Measurements from ENCODE around the gene SERPINE1.
A peak's percentile ranks its signal among the peaks of the same experiment; 100 is the strongest.
"Not testable (repeated sequence)": the region's sequence is repeated elsewhere in the genome, so short reads cannot be mapped to it uniquely, and the experiment has no call there.

Gene SERPINE1

DNA sequence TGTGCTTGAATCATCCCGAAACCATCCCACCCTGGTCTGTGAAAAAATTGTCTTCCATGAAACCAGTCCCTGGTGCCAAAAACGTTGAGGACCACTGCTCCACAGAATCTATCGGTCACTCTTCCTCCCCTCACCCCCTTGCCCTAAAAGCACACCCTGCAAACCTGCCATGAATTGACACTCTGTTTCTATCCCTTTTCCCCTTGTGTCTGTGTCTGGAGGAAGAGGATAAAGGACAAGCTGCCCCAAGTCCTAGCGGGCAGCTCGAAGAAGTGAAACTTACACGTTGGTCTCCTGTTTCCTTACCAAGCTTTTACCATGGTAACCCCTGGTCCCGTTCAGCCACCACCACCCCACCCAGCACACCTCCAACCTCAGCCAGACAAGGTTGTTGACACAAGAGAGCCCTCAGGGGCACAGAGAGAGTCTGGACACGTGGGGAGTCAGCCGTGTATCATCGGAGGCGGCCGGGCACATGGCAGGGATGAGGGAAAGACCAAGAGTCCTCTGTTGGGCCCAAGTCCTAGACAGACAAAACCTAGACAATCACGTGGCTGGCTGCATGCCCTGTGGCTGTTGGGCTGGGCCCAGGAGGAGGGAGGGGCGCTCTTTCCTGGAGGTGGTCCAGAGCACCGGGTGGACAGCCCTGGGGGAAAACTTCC, 784 bp upstream of the SERPINE1 start:
- no peak for DNase-seq

DNA sequence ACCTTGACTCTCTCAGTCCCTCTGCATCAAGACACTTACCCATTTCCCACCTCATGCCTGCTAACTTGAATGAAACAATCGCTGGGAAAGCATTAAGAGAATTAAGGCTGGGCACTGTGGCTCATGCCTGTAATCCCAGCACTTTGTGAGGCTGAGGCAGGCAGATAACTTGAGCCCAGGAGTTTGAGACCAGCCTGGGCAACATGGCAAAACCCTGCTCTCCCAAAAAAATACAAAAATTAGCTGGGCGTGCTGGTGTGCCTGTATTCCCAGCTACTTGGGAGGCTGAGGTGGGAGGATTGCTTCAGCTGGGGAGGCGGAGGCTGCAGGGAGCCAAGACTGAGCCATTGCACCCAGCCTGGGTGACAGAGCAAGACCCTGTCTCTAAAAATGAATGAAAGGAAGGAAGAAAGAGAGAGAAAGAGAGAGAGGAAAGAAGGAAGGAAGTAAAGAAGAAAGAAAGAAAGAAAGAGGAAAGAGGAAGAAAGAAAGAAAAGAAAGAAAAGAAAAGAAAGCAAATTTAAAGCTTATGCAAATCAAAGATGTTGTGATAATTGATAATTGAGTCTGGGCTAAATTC, 646 bp downstream of the SERPINE1 start:
- no peak for DNase-seq

DNA sequence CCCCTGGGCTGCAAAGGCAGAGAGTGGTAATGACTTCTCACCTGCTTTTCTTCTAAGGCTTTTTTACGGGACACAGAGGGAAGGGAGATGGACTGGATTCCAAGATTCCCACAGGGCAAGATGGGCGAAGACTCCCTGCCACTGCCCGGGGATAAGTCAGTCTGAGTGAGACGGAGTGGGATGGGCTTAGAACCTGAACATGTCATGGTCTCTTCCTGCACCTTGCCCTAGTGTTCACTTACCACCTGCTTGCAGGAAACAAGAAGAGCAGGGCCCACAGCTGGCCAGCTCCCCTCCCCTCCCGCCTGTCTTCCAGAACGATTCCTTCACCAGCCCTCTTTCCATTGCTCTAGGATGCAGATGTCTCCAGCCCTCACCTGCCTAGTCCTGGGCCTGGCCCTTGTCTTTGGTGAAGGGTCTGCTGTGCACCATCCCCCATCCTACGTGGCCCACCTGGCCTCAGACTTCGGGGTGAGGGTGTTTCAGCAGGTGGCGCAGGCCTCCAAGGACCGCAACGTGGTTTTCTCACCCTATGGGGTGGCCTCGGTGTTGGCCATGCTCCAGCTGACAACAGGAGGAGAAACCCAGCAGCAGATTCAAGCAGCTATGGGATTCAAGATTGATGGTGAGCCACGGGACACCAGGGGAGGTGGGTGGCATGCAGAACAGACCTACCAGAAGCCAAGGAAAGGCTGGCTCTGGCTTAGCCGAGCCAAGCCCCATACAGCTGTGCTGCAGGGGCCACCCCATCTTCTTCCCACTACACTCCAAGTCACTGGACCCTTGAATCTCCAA, 1.3 kb downstream of the SERPINE1 start:
- DNase-seq = no peak

DNA sequence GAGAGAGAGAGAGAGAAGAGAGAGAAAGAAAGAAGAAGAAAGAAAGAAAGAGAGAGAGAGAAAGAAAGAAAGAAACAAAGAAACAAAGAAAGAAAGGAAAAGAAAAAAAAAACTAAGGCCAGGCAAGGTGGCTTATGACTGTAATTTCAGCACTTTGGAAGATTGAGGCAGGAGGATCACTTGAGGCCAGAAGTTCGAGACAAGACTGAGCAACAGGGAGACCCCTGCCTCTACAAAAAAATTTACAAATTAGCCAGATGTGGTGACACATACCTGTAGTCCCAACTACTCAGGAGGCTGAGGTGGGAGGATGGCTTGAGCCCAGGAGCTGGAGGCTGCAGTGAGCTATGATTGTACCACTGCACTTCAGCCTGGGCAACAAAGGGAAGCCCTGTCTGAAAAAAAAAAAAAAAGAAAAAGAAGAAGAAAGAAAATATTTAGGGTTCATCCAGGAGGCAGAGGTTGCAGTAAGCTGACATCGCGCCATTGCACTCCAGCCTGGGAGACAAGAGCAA, 2.8 kb downstream of the SERPINE1 start:
- DNase-seq = no peak

DNA sequence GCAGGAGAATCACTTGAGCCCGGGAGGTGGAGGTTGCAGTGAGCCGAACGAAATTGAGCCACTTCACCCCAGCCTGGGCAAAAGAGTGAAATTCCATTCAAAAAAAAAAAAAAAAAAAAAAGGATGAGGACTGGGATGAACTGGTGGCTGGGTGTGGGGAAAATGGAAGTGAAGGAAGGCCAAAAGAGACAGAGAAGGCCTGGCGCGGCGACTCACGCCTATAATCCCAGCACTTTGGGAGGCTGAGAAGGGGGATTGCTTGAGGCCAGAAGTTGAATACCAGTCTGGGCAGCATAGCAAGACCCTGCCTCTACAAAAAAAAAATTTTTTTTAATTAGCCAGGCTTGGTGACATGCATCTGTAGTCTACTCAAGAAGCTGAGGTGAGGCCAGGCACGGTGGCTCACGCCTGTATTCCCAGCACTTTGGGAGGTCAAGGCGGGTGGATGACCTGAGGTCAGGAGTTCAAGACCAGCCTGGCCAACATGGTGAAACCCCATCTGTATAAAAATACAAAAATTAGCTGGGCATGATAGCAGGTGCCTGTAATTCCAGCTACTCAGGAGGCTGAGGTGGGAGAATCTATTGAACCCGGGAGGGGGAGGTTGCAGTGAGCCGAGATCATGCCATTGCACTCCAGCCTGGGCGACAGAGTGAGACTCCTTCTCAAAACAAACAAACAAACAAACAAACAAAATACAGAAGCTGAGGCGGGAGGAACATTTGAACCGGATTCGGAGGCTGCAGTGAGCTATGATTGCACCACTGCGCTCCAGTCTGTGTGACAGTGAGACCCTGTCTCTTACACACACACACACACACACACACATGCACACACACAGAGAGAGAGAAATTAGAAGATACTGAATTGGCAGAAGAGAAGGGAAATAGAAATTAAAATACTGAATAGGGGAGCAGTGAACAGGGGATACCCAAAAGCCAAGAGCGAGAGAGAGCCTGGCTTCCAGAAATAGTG, 6.0 kb downstream of the SERPINE1 start:
- not testable (repeated sequence) for DNase-seq

DNA sequence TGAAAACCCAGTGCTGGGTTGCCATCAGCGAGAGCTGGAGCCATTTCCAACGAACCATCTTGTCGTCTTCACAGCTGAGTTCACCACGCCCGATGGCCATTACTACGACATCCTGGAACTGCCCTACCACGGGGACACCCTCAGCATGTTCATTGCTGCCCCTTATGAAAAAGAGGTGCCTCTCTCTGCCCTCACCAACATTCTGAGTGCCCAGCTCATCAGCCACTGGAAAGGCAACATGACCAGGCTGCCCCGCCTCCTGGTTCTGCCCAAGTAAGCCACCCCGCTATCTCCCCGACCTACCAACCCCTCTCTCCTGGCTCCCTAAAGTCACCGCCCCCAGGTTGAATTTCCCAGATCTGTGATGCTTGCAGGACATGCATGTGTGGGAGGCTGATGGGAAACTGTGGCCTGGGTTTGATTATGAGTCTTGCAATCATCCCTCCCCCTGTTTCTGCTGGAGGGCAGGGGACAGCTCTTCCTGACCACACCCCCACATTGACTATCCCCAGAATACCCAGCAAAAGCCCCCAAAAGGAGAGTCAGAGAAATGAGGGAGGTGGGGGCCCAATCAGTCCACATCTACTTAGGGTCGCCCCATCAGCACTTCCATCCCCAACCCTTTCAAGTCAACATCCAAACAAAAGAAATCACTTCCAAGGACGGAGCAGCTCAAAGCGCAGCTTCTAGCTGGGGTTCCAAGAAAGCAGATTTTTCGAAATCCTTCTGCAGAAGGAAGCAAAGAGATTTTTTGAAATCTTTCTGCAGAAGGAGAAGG, 6.9 kb downstream of the SERPINE1 start:
- no peak for DNase-seq

DNA sequence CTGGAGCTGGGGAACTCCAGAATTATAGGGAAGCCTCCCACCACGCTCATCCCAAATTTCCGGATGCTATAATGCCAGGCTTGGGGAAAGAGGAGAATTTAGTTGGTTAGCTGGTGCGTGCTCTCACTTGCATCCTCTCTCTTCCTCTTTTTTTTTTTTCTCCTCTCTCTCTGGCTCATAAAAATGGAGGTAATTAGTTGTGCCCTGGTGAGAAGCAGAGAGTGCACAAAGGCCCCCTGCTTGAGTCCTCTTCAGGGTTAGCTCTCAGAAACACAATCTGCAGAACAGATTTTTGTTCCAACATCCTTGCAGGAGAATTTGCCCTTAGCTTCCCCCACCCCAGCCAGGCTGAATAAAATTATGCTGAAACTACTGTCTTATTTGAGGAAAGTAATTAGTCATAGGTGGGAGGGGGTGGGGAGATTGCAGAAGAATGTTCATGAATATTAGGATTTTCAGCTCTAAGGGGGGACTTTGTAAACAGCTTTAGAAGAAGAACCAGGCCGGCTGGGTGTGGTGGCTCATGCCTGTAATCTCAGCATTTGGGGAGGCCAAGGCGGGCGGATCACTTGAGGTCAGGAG, 7.6 kb downstream of the SERPINE1 start:
- no peak for DNase-seq

DNA sequence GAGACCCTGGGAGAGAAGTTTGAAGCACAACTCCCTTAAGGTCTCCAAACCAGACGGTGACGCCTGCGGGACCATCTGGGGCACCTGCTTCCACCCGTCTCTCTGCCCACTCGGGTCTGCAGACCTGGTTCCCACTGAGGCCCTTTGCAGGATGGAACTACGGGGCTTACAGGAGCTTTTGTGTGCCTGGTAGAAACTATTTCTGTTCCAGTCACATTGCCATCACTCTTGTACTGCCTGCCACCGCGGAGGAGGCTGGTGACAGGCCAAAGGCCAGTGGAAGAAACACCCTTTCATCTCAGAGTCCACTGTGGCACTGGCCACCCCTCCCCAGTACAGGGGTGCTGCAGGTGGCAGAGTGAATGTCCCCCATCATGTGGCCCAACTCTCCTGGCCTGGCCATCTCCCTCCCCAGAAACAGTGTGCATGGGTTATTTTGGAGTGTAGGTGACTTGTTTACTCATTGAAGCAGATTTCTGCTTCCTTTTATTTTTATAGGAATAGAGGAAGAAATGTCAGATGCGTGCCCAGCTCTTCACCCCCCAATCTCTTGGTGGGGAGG, 10.8 kb downstream of the SERPINE1 start:
- DNase-seq = no peak

DNA sequence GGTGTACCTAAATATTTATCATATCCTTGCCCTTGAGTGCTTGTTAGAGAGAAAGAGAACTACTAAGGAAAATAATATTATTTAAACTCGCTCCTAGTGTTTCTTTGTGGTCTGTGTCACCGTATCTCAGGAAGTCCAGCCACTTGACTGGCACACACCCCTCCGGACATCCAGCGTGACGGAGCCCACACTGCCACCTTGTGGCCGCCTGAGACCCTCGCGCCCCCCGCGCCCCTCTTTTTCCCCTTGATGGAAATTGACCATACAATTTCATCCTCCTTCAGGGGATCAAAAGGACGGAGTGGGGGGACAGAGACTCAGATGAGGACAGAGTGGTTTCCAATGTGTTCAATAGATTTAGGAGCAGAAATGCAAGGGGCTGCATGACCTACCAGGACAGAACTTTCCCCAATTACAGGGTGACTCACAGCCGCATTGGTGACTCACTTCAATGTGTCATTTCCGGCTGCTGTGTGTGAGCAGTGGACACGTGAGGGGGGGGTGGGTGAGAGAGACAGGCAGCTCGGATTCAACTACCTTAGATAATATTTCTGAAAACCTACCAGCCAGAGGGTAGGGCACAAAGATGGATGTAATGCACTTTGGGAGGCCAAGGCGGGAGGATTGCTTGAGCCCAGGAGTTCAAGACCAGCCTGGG, 11.4 kb downstream of the SERPINE1 start:
- DNase-seq = peak; percentile 63

DNA sequence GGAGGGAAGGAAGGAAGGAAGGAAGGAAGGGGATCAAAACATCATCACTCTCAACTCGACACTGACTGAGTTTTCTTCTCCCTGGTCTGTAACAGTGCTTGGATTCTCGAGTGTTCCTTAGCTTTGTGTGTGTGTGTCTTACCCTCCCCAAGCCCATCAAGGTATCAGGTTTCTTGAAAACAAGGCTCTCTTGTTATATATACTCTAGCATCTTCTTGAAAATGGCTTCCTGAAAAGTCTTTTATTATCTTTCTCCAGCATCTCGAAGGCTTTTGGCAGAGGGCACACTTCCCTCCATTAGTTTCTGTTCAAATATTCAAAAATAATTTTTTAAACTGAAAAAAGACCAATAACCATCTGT, 13.4 kb downstream of the SERPINE1 start:
- peak; percentile 18 for DNase-seq

DNA sequence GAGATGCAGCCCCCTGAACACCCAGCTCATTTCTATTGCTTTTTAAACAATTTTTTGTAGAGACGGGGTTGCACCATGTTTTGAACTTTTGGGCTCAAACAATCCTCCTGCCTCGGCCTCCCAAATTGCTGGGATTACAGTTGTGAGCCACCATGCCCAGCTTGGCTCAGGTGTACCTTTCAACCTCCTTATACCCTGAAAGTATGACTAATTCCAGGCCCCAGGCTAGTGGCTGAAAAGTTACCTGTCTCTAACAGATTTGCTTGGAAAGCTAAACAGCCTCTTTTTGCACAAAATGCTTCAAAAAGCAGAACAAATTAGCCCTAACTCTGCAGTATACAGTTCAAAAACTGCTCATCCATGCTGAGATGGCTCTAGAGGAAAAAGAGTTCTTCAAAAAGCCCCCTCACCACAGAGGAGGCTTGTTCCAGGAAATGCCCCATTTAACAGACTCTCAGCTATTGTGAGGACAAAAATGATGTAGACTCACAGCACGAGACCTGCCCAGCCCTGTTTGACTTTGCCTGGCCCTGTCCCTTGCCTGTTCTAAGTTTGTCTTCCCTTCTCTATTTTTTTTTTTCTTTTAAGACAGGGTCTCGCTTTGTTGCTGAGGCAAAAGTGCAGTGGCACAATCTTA, 14.0 kb downstream of the SERPINE1 start:
- DNase-seq = no peak

DNA sequence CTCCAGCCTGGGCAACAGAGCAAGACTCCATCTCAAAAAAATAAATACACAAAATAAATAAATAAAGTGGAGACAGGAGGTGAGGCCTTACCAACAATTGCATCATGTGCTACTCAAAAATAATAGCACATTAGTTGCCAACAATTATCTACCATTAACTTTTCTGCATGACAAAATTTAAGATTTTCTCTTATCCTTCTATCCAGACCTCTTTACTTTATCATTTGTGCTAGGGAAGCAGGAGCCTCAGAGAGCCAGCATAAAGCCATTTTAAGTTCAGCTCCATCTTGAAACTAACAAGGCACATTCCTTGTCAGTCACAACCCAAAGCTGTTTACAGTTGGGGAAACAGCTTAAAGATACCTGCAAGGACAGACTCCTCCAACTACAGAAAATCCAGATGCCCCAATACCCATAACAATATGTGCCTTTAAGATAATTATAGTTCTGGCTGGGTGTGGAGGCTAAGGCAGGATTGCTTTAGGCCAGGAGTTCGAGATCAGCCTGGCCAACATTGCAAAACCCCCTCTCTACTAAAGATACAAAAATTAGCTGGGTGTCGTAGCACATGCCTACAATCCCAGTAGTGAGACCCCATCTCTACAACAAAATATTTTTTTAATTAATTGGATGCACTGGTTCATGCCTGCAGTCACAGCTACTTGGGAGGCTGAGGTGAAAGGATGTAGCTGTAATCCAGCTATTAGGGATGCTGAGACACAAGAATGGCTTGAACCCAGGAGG, 25.2 kb downstream of the SERPINE1 start:
- no peak for DNase-seq

DNA sequence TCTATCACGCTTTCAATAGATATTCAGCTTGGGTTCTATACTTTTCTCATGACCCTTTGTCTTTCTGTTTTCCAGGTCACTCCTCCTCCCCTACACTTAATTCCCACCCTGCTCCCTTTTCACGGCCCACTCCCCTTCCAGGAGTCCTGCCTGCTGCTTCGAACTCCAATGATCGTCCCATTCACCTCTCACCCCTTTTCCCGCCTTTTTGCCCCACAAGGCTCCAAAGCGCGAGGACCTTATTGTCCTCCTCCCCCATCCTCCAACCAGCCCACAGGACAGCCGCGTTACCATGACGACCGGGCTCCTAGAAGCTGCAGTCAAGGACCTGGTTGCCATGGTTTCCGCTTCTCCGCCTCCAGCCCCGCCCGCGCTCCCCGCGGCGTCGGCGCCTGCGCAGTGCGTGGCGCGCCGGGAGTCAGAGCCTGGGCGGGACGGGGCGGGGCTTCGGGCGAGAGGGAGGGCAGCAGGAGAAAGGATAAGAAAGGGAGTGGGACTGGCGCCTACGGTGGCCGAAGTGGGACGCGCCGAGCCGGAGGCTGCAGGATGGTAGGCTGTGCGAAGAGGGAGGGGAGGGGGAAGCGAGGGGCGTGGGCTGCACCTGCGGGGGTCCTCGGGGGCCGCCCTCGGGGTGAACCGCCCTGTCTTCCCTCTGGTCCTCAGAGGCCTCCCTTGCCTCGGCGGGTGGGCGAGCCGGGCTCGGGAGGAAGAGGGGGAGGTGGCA, 27.2 kb downstream of the SERPINE1 start, which contains the start of gene AP1S1:
Gene AP1S1, plus strand, starts transcription at position 508 of the 724 bp plus-strand sequence. Its CDS starts 39 bp downstream, at position 547.
- DNase-seq = peak; percentile 94

DNA sequence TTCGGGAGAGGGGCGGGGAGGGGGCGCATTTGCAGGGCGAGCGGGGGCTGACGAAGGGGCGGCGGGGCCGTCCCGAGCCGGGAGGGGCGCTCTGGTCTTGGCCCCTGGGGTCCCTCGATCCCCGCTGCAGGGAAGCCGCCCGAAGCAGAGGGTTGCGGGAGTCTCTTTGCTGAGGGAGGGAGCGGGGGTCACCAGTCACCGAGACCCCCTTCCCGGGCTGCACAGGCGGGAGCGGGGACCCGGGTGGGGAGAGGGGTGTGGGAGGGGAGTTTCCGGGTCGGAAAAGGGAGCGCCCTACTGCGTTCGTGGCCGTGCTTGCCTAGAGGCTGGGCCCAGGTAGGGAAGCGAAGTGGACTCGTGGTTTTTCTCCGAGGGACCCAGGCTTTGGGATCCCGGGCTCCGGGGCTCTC, 27.8 kb downstream of the SERPINE1 start:
- DNase-seq = no peak

DNA sequence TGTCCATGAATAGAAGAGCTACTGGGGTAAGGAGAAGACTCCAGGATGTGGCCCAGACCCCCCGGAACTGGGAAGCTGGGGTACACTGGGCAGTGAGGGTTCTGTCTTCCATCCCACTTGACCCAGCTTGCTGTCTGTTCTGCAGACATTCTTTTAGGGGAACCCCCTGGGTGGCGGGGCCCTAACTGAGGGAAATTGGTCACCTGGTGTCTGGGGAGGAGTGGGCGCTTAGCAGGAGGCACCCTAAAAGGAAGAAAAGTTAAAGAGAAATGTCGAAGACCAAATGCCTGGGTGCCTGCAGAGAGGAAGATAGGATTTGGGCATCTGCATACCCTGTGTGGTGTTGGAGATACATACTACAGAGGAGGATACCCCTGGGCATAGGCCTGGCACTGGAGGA, 28.4 kb downstream of the SERPINE1 start:
- no peak for DNase-seq

DNA sequence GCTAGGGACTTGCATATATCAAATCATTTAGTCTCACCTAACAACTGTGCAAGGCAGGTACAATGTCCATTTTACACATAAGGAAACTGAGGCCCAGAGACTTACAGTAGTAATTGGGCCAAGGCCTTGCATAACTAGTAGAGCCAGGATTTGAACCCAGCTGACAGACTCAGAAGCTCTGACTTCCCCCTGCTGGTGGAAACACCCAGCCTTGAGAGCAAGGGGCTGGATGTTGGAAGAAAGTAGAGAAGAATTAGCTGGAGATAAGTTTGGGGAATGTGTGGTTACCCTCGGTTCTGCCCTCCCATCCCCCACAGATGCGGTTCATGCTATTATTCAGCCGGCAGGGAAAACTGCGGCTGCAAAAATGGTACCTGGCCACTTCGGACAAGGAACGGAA, 29.4 kb downstream of the SERPINE1 start:
- DNase-seq = no peak

DNA sequence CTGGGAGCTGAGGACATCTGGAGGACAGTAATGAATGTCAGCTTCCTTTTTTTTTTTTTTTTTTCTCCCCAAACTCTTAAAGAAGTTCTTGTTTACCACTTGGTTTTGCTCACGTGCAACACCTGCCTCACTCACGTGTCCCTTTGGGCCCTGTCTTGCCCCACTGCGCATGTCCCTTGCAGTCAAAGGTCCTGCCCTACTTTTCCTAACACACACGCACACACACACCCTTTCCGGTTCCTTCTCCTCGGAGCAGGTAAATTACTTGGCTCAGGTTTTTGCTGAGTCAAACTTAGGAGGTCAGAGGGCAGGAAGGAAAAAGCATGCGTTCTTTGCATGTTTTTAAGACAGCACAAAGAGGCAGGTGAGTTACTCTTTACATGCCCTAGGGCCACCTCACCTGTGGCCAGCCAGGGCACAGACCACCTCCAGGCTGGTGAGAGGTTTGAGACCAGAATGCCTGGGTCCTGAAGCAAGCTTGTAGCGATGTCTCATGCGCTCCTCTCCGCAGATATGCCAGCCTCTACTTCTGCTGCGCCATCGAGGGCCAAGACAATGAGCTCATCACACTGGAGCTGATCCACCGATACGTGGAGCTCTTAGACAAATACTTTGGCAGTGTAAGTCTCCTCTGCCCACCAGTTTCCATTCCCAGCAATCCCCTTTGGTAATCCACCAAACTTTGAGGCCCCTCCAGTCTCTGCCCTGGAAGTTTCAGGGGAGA, 30.1 kb downstream of the SERPINE1 start:
- DNase-seq = no peak
